GM20000 (cell line): Measurements from ENCODE around the gene FGF4.

ENCODE experiments used
- DNase-seq: peaks from one replicate; pipeline ENCODE4 v3.0.0; 2012; ENCODE audit warnings: low spot score
- CTCF ChIP-seq: IDR thresholded peaks from 2 replicates; pipeline ENCODE4 v1.5.1; 2012; ENCODE audit warnings: mild to moderate bottlenecking, control low read depth; ENCODE audit errors: extremely low read depth, missing control alignments

Gene FGF4

DNA sequence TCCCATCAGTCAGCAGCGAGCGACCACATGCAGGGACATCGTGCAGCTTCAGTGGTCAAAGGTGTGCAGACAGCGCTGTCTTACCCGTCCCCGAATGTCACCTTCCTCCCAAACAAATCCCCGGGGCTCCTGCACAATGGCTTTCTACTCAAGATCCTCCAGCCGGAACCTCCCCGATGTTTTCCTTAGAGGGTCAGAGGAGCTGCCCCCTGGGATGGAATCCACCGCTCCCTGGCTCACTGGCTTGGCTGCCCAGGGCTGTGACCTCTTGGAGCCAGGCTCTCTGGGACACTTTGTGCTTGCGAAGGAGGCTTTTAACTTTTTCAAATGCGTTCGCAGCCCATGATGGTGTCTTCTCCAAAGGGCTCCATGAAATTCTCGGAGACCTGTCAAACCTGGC lies 54.0 kb downstream of the FGF4 start:
- no peak for DNase-seq
- no peak for TF ChIP-seq CTCF
